ENCODE measurements around the gene PPP1R18.
"Not testable (repeated sequence)": the region's sequence is repeated elsewhere in the genome, so short reads cannot be mapped to it uniquely, and the experiment has no call there.

The PPP1R18 gene

GRCh38 chr6:30666300-30666699 is 20.1 kb downstream of the PPP1R18 start:
- DNase-seq (ENCODE audit: low read depth in 3 of 3): peak in 1 of 3 donors; percentile 43

- DNase-seq (ENCODE audit: low read depth in 3 of 3): no peak
Observed at GRCh38 chr6:30664994-30665767, 21.3 kb downstream of the PPP1R18 start.

DNA sequence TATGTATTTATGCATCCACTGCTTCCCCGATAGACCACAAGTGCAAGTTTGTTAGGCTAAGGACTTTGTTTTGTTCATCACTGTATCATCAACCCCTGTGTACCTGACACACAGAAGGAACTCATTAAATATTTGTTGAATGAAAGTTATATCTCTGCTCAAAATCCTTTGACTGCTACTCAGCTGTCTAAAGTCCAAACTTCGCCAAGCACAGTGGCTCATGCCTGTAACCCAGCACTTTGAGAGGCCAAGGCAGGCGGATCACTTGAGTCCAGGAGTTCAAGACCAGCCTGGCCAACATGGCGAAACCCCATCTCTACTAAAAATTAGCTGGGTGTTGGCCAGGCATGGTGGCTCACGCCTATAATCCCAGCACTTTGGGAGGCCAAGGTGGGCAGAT is 28.5 kb downstream of the PPP1R18 start:
- DNase-seq (ENCODE audit: low read depth in 3 of 3): not testable (repeated sequence)

- DNase-seq (ENCODE audit: low read depth in 3 of 3): no peak
Observed at GRCh38 chr6:30657454-30657853, 29.0 kb downstream of the PPP1R18 start.

DNA sequence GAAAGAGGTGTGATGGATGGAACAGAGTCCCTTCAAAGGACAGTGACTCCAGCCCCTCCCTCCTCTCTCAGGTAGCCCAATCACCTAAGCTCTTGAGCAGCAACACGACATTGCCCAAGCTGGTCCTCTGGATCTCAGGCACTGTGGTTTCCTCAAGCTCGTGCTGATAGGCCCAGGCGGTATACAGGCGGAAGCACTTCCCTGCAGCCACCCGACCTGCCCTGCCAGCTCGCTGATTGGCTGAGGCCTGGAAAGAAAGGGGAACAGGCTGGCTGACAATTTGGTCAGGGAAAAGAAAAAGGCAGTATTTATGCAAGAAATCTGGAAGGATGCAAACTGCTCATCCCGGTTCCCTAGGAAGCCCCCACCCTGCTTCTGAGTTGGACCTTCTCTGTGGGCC is 29.9 kb downstream of the PPP1R18 start:
- no peak for DNase-seq (ENCODE audit: low read depth in 3 of 3)

DNA sequence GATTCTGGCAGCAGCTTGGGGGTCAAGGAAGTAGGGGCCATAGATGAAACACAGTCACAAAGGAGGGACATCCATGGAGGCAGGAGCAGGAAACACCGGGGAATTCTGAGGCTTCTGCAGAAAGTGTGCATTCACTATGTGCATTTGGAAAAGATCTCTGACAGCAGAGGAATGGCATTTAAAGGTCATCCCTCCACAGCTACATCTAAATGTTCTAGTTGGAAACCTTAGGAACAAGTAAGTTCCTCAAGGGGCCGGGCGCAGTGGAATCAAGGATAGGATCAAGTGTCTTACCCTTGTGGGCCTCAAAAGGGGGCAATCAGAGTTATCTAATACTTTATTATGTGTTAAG is 30.7 kb downstream of the PPP1R18 start:
- no peak for DNase-seq (ENCODE audit: low read depth in 3 of 3)

DNA sequence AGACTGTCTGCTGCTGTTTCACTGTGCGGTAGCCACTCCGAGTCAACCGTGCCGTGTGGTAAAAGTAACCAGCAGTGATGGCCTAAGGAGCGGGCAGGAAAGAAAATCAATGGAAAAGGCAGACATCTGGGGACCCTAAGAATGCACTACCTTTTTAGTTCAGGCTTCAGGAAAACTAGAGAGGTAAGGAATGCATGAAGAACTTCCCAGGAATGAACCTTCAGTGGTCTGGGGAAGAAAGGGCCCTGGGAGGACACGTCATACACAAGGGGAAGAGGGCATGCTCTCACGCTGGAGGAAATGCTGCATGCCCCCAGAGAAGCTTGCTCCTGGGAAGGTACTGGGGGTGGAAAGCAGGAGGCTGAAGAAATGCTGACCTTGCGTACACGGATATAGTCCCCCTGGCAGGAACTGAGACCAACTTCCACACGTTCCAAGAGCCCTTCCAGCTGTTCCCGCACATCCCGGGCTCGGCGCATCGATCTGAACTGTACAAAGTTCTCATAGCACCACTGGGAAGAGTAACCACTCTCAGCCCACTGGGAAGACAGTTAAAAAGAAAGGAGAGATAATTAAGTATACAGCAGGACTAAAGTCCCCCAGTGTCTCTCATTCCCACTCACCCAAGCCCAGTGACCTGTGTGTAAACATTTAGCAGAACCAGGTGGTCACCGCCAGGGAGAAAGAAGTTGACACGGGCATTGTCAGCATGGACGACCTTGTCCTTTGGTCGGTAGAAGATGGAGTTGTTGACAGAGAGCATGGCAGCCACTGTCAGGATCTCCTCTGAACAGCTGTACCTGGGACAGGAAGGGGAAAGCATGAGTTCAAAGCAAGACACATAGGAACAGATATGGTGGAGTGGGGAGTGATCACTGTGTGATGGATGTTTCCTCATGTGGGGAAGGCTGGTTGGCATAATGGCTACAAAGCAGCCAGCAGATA is 31.4 kb downstream of the PPP1R18 start:
- no peak for DNase-seq (ENCODE audit: low read depth in 3 of 3)

DNA sequence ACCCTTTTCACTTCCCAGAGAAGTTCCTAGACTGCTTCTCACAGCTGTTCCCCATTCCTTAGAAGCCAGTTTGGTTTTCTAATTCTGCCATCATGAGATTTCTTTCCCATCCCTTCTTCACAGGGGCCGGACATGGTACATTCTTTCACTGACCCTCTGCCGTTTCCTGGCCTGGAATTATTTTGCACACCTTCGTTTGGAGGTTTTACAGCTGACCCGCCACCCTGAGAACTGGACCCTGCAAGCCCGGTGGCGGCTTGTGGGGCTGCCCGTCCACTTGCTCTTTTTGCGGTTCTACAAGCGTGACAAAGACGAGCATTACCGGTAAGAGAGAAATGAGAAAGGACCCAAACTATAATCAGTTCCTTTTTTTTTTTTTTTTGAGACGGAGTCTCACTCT is 35.3 kb downstream of the PPP1R18 start:
- no peak for DNase-seq (ENCODE audit: low read depth in 3 of 3)

DNA sequence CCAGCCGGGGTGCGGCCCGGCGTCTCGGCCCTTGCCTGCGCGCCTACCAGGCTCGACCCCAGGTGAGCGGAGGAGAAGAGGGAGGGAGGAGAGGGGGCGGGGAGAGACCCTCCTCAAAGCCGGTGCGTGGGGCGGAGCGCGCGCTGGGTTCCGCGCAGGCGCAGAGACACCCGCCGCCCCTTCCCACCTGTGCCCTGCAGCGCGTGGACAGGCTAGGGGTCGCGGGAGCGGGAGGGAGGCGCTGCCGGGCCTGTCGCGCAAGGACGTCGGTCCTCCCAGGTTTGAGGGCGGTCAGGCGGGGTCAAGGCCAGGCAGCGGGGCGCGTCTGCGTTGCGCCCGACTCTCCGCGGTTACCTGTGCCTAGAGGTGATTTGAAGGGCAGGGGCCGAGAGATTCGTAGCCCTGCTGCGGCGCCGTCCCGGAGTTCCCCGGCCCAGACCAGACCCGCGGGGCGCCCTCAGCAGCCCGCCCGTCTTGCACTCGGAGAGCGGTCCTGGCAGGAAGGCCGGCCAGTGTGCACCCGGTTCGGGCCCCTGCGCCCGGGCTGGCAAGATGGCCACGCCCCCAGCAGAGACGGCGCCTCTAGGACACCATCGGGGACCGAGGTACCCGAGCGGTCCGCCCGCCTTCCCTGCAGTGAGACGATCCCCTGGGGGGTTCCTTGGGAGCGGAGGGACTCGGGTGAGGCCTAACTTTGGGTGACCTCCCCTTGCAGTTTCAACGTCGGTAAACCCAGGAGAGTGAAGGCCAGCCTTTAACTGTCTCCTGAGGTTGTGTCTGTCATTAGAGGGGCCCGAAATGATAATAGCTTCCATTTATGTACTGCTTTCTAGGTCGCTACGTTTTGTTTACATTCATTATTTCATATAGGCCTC is 39.0 kb downstream of the PPP1R18 start:
- peak; percentile 63 to 73 (median 70) for DNase-seq (ENCODE audit: low read depth in 3 of 3)

GRCh38 chr6:30646450-30647241 is 39.8 kb downstream of the PPP1R18 start, which contains the start of gene C6orf136:
TSS of gene C6orf136 (plus strand) at chr6:30647133. CDS start at chr6:30647232, 99 bp downstream.
- DNase-seq (ENCODE audit: low read depth in 3 of 3): peak; percentile 89 to 90 (median 89)

DNA sequence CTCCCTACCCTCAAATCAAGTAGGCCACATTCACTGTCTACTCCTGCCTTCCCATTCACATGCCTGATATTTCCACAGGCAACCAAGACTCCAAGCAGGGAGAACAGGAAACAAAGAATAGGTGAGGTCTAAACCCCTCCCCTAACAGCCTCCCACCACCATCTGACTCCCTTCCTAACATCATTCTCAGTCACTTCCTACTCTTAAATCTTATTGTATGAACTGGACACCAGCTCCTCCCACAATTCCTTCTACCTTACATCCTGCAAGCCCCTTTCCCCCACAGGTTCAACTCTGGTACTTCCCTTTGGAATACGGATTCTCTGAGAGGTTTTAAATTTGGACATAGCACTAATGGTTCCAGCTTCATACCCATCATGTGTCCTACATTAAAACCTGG is 40.5 kb downstream of the PPP1R18 start:
- no peak for DNase-seq (ENCODE audit: low read depth in 3 of 3)

- DNase-seq (ENCODE audit: low read depth in 3 of 3): no peak
Observed at GRCh38 chr6:30644769-30645168, 41.7 kb downstream of the PPP1R18 start.

DNA sequence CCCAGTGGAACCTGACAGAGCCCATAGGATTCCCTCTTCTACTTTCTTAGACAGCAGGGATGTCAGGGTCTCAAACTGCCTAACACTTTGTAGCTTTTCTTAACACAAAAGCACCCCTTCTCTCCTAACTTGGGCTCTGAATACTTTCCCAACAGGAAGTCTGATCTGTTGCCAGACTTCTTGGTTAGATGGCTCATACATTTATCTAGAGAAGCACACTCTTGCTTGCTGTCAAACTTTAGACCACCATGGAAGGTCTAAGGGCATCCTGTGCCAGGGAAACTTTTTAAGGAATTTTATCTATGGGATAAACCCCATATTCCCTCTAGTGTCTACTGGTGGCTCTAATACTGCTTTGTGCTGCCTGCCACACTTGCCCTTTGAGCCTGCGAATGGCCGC is 42.8 kb downstream of the PPP1R18 start:
- no peak for DNase-seq (ENCODE audit: low read depth in 3 of 3)

- no peak for DNase-seq (ENCODE audit: low read depth in 3 of 3)
Observed at GRCh38 chr6:30641048-30641447, 45.4 kb downstream of the PPP1R18 start.

DNA sequence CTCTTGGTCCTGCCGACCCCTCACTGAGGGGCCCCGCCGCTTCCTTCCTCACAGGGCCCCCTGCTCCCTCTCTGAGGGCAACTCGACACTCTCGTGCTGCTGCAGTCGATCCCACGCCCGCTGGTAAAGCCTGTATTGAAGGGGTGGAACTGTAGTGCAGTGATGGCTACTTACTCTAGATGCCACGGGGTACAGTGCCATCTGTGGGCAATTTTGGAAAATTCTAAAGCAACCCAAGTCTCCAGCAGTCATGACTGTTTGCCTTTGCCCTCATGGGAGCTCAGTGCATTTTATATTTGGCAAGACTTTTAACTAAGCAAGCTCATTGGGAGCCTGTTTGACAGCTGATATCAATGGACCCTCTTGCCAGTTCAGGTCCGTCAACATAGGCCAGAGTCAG is 46.0 kb downstream of the PPP1R18 start:
- DNase-seq (ENCODE audit: low read depth in 3 of 3): no peak

DNA sequence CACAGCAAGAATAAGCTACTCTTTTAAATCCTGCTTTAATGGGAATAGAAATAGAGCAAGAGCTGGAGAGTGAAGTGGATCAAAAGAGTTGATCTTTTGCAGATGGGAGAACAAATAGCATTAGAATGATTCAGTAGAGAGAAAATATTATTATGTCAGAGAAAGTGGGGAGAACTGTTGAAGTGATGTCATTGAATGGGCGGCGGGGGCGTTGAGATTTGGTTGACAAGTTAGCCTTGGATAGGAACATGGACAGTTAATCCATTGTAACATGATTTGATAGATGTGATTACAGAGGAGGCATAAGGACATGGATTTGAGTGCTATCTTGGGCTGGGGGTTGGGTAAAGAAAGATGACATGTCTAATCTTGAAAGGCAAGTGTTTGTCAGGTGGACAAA is 50.6 kb downstream of the PPP1R18 start:
- DNase-seq (ENCODE audit: low read depth in 3 of 3): no peak

DNA sequence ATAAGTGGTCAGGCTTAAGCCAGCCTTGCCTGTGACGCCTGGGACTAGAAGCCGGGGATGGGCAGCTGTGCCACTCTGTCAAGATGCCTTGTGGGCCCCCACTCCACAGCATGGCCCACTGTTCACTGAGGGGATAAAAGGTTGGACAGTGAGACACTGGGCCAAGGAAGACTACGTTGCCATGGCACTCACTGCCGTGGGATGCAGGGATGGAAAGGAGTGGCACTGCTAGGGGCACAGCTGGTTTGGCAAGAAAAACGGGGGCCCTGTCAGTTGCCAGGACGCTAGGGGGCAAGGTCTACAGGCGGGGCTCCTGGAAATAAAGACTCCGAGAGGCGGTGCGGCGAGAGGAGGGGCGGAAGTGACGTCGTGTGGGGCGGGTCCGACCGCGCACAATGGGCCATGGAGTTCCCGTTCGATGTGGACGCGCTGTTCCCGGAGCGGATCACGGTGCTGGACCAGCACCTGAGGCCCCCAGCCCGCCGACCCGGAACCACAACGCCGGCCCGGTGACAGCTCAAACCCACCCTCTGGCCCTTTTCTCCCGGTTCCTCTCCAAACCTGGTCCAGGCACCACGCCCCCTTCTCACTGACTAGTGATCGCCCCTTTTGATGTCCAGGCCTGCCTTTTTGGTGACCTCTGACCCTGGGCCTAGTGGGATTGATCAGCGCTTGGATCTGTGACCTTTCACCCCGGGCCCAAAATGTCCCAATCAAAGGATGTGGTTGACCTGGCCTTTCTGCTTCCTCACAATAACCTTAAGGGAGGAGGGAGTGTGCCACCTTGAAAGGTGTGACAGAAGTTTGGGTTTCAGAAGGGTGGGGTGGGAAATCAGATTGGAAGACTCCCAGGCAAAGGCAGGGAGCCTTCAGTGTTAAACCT is 59.7 kb downstream of the PPP1R18 start, which contains the start of gene ATAT1:
Gene ATAT1 (plus strand): TSS at position 391 of the 883 bp plus-strand sequence.
- DNase-seq (ENCODE audit: low read depth in 3 of 3): peak; percentile 66 to 83 (median 74)
